ENCODE results near the gene ZNF202.
"Not testable (repeated sequence)": the region's sequence is repeated elsewhere in the genome, so short reads cannot be mapped to it uniquely, and the experiment has no call there.

The ZNF202 gene

GRCh38 chr11:123740787-123741158 lies 687 bp downstream of the ZNF202 start:
- DNase-seq = no peak

- no peak for DNase-seq
Observed at GRCh38 chr11:123738374-123738773, 3.1 kb downstream of the ZNF202 start.

GRCh38 chr11:123736769-123737168 lies 4.7 kb downstream of the ZNF202 start:
- DNase-seq = no peak

- no peak for DNase-seq
Observed at GRCh38 chr11:123729602-123730001, 11.9 kb downstream of the ZNF202 start.

- no peak for DNase-seq
Observed at GRCh38 chr11:123725995-123726655, 15.3 kb downstream of the ZNF202 start.

- no peak for DNase-seq
Observed at GRCh38 chr11:123719452-123719851, 22.0 kb downstream of the ZNF202 start.

- no peak for DNase-seq
Observed at GRCh38 chr11:123718469-123718868, 23.0 kb downstream of the ZNF202 start.

- no peak for DNase-seq
Observed at GRCh38 chr11:123718063-123718462, 23.4 kb downstream of the ZNF202 start.

GRCh38 chr11:123712627-123713026 lies 28.8 kb downstream of the ZNF202 start:
- DNase-seq = not testable (repeated sequence)

GRCh38 chr11:123707606-123708205 lies 33.8 kb downstream of the ZNF202 start:
- DNase-seq = peak in 3 of 4 experiments; percentile 3 to 60 (median 22)

GRCh38 chr11:123707206-123707605 lies 34.3 kb downstream of the ZNF202 start:
- no peak for DNase-seq

GRCh38 chr11:123704341-123704740 lies 37.1 kb downstream of the ZNF202 start:
- DNase-seq = no peak

- DNase-seq = no peak
Observed at GRCh38 chr11:123702696-123703095, 38.8 kb downstream of the ZNF202 start.

- DNase-seq = no peak
Observed at GRCh38 chr11:123702139-123702538, 39.3 kb downstream of the ZNF202 start.

- DNase-seq = no peak
Observed at GRCh38 chr11:123700772-123701171, 40.7 kb downstream of the ZNF202 start.

- DNase-seq = no peak
Observed at GRCh38 chr11:123698546-123699127, 42.8 kb downstream of the ZNF202 start.

- no peak for DNase-seq
Observed at GRCh38 chr11:123696183-123696582, 45.3 kb downstream of the ZNF202 start.

- DNase-seq = no peak
Observed at GRCh38 chr11:123695231-123695630, 46.2 kb downstream of the ZNF202 start.

- DNase-seq = no peak
Observed at GRCh38 chr11:123694551-123694950, 46.9 kb downstream of the ZNF202 start.

GRCh38 chr11:123692961-123693360 lies 48.5 kb downstream of the ZNF202 start:
- DNase-seq = no peak

GRCh38 chr11:123690485-123690884 lies 51.0 kb downstream of the ZNF202 start:
- DNase-seq = no peak

GRCh38 chr11:123684601-123685000 lies 56.9 kb downstream of the ZNF202 start:
- DNase-seq = no peak

- DNase-seq = no peak
Observed at GRCh38 chr11:123683428-123684170, 57.9 kb downstream of the ZNF202 start.

Measured in activated naive CD4-positive, alpha-beta T cell (primary cell).